ENCODE results near the gene ASB2.

The ASB2 gene

GRCh38 chr14:93962701-93963601 is 13.4 kb downstream of the ASB2 start:
- DNase-seq (ENCODE audit: low spot score): no peak

DNA sequence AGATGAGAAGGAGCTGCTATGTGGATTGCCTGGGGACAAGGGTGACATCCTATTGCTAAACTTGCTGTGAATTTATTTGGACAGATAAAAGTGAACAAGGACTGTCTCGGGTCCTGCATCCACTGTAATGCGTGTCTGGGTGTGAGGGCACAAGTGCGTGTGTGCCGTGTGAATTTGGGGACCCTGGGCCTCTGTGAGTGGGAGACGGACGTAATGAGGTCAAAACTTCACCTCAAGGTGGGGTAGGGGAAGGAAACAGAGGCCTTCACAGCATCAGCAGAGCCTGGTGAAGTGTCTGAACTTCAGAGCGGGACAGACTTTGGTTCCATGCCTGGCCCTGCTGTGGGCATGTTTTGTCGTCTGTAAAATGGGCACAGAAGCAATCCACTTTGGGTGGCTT is 14.8 kb downstream of the ASB2 start:
- DNase-seq (ENCODE audit: low spot score): no peak

DNA sequence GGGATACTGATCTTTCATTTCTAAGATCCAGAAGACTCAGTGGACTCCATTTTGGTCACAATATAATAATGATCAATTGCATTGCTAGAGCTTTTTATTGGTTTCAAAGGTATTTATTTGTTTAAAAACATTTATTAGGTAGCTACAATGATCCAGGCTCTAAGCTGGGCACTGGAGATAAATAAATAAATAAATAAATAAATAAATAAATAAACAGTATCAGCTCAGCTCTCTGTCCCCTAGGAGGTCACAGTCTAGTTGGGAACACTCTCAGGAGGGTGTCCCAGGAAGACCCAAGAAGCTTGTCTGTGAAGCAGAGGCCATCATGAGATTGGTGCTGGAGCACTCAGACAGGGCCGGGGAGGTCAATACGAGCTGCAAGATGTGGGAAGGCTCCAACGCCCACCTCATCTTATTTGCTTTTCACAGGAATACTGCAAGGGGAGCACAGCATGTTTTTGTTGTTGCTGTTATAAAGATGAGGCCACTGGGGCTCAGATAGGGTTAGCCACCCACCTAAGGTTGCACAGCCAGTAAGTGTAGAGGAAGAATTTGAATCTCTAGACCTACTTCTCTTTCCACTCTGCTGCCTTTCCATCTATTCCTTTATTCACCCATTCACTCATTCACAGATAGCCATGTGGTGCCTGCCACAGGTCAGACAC is 15.5 kb downstream of the ASB2 start:
- no peak for DNase-seq (ENCODE audit: low spot score)

DNA sequence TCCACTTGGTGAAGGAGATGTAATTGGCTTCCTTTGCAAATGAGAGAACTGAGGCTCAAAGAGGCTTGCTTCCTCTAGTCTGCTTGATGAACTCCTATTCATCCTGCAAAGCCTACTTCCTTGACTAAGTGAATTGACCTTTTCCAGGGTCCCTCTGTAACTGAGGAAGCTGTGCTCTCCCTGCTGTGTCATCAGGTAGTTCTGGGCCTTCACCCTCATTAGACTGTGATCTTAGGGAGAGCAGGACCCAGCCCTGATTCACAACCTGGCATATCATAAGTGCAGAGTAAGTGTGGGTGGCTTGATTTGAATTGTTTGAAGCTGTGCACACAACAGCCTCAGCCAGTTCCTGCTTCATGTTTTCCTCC is 16.3 kb downstream of the ASB2 start:
- no peak for DNase-seq (ENCODE audit: low spot score)

GRCh38 chr14:93959239-93960107 is 16.9 kb downstream of the ASB2 start:
- DNase-seq (ENCODE audit: low spot score): no peak

DNA sequence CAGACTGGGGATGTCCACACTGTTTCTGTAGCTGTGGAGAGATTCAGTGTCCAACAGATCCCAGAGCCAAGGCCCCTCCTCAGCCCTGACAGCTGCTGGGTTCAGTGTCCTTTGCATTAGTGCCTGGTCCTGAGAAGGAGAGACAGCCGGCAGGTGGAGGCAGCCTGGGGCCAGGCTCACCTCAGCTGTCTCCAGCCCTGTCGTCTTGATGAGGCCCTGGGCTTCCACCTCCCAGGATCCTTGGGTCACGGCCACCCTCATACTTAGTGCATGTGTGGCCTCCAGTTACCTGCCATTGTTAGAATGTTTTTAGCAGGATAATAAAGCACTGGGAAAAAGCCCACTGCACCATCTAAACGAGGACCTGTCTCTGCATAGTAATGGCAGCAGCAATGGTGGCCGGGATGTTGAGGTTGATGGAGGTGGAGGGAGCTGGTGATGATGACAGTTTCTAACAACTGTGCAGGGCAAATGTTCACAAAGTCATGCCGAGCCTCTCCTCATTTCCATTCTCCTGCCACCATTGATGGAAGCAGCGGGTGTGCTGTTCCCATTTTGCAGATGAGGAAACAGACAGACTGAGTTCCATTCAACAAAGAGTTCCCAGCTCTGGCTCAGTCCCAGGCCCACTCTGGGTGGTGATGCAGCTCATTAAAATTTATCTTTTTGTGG is 17.7 kb downstream of the ASB2 start:
- DNase-seq (ENCODE audit: low spot score): no peak

DNA sequence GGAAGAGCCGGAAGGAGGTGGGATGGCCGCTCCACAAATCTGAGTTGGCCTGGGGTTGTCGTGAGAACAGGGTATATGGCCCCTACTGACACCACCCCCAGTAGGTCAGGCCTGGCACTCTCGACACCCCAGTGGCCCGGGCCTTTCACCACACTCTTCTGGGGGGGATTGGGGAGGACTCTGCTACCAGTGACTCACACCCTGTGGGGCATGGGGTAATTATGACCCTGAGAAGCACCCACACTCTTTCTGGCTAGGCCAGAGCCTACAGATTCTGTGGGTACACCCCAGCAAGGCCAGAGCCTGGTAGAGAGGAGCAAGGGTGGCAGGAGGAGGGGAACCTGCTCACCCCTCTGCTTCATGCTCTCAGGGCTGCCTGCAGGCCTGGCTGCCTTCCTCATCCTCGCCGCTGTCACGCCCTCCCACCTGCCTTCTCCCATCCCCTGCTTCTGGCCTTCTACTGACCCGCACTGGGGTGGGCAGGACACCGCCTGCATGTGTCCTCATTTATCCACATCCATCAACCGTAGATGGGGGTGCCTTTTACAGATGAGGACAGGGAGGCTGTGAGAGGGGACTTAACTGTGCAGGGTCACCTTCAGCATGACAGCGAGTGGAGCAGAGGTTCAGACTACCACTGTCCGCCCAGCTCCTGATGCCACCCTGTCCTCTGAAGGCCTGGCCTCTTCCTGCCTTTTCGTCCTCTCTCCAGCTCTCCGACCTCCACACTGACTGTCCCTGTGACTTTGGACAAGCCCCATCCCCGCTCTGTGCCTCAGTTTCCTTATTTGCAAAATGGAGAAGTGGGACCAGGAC is 18.4 kb downstream of the ASB2 start:
- DNase-seq (ENCODE audit: low spot score): no peak

- DNase-seq (ENCODE audit: low spot score): no peak
Observed at GRCh38 chr14:93957333-93957710, 19.0 kb downstream of the ASB2 start.

GRCh38 chr14:93956514-93957332 is 19.6 kb downstream of the ASB2 start:
- peak; percentile 50 for DNase-seq (ENCODE audit: low spot score)

- peak; percentile 60 for DNase-seq (ENCODE audit: low spot score)
Observed at GRCh38 chr14:93955850-93956481, 20.4 kb downstream of the ASB2 start.

DNA sequence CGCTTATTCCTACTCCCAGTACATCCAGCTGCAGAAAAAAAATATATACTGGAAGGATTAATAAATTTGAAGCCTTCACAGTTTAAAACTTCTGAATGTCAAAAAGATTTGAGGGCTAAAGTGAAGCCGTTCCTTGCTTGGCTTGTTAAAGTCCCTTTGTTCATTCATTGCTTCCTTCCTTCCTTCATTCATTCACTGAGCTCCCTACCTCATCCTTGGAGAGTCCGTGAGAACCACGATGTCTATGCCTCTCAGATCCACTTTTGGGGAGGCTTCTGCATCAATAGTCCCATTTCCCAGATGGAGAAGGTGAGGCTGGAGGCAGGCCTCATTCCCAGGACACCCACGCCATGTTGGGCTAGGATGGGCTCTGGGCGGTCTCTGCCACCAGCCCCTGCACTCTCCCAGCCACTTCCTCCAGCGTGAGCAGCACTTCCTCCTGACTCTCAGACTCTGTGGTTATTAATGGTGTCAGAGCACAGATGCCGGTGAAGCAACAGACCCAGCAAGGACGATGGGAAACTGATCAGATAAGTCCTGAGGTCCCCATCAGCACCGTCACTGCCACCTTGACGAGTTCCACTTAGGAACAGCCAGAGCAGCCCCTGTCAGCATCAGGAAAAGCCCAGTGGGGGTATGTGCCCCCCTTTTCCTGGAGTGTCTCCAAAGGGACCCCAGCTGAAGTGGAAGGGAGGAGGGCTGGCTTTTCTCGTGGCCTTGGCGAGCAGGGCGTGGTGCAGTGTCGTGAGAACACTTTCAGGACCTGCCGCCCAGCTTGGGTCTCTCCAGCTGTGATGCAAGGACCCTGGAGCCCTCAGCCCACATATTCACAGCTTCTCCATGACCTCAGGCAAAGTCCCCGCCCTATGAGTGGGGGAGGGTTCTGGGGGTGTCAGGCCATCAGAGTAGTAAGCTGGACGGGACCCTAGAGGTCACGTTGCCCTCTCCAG is 21.2 kb downstream of the ASB2 start:
- DNase-seq (ENCODE audit: low spot score): no peak

GRCh38 chr14:93954516-93954830 is 21.9 kb downstream of the ASB2 start:
- DNase-seq (ENCODE audit: low spot score): no peak

DNA sequence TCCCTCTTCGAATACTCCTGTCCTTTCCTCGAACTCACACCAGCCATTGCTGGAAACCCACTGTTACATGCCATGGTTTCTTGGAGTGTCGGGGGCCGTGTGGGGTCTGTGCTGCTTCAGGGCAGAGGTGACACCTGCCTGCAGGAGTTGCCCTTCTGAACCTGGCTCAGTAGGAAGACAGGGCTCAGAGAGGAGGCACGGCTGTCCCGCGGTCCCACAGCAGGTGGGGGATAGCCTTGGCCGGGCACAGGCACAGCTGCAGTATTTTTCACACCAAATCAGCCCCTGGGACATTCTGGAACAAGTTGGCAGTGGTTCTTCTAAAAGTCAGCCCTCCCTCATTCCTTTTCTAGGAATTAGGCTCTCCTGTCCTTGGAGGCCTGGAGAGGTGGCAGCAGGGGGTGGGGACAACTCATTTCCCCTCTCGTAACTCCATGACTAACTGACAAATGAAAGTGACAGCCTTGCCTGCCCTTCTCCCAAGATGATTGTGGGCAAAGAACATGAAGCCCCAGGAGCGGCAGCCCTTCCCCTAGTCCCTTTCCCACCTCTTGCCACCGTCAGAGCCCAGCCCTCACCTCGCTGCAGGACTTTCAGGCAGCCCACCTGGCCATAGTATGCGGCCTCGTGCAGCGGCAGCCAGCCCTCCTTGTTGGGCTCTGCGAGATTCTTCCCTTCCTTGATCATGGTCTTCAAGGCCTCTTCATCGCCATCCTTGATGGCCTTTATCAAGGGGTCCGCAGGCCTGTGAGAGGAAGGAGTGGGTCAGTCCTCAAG is 22.4 kb downstream of the ASB2 start:
- DNase-seq (ENCODE audit: low spot score): no peak

DNA sequence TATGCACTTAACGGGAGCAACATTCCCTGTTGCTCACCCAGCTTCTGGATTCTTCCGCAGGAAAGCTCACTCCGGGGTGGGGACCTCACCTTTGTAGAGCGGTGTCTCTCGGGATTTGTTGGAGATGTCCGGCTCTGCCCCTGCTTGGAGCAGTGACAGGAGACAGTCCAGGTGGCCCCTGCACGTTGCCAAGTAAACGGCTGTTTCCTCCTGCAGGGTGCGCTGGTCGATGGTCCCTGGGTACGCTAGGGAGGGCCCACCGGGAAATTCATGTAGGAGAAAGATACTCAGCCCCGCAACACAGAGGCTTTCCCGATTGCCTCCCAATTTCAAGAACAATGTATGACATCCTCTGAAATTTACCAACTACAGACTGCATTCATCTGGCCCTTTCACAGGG is 23.1 kb downstream of the ASB2 start:
- no peak for DNase-seq (ENCODE audit: low spot score)

GRCh38 chr14:93952829-93953228 is 23.5 kb downstream of the ASB2 start:
- no peak for DNase-seq (ENCODE audit: low spot score)

DNA sequence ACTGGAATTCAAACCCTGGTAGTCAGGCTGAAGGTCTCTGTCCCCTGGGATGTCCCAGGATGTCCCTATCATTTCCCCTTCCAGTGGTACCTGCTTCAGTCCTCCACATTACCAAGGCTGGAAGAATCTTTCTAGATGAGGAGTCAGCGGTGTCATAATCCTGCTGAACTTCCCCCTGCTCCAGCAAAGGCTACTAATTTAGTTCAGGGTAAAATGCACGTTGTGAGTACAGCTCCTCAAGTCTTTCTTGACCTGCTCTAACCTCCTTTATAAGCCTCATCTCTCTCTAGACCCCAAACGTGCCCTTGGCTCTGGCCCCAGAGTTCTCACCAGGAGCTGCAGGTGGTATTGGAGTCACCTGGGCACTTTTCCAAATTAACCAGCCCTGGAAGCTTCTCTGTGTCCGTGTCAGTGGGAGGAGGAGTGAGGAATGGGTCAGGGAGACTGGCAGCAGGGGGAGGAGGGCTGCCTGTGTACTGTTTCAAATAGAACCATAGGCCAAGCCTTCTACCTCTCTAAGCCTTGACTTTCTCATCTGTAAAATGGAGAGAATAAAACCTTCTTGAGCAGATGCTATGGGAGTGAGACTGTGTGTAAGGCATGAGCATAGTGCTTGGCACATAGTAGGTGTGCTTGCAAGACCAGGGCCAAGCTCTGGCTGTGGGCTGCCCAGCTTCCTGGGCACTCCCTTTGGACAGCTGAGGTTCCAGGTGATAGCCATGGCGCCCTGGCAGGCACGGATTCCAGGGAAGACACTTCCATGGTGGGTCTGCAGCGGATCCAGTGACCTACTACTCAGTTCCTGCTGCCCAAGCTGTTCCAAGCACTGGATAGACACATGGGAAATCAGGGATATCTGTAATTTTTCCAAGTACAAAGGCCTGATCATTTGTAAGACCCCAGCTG is 24.5 kb downstream of the ASB2 start:
- no peak for DNase-seq (ENCODE audit: low spot score)
